NCI-H187 (cell line): ENCODE data around the gene PPP1R3D.
"Not testable (repeated sequence)": the region's sequence is repeated elsewhere in the genome, so short reads cannot be mapped to it uniquely, and the experiment has no call there.

Experiments used
- DNase-seq, 2 experiments: peaks; one replicate each; lab custom pipeline; 2025; lab: John Stamatoyannopoulos, UW

The PPP1R3D gene, protein sequence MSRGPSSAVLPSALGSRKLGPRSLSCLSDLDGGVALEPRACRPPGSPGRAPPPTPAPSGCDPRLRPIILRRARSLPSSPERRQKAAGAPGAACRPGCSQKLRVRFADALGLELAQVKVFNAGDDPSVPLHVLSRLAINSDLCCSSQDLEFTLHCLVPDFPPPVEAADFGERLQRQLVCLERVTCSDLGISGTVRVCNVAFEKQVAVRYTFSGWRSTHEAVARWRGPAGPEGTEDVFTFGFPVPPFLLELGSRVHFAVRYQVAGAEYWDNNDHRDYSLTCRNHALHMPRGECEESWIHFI

GRCh38 chr20:59940129-59940955 is at the start of gene PPP1R3D, which contains the start of gene FAM217B:
PPP1R3D (minus strand) TSS chr20:59940305; CDS start chr20:59939931, 374 bp downstream.
FAM217B (plus strand) TSS chr20:59940389; CDS start chr20:59943944, 3,555 bp downstream.
- peak; percentile 67 to 77 for DNase-seq

GRCh38 chr20:59988141-59988540 is 48.0 kb upstream of the PPP1R3D start:
- no peak for DNase-seq

DNA sequence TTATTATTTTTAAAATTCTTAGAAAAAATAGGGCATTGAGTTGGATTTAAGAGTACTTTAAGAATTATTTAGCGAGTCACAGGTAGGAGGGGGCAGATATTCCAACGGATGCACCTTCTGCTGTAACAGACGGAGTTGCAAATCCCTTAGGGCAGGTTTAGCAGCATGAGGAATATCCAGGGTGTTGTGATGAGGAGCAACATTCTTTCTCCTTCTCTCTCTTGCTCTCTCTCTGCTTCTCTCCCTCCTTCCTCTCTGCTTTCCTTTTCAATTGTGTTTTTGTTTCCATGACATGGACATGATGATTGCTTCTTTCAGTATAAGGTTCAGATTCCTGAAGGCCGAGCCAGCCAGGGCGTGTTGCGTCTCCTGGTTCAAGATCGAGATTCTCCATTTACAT is 47.0 kb upstream of the PPP1R3D start:
- DNase-seq = no peak

DNA sequence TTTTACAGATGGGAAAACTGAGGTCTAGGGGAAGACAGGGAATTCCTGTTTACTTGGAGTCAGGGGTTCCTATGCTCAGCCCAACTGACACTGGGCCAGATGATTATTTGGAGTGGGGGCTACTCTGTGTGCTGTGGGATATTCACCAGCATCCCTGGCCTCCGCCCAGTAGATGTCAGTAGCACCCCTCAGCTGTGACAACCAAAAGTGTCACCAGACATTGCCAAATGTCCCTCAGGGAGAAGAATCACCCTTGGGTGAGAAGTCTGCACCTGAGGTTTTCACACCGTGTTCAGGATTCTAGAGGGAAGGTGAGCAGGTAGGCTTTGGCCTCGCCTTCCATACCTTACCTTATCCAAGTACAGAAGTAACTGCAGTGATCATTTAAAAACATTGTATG is 45.8 kb upstream of the PPP1R3D start:
- no peak for DNase-seq

DNA sequence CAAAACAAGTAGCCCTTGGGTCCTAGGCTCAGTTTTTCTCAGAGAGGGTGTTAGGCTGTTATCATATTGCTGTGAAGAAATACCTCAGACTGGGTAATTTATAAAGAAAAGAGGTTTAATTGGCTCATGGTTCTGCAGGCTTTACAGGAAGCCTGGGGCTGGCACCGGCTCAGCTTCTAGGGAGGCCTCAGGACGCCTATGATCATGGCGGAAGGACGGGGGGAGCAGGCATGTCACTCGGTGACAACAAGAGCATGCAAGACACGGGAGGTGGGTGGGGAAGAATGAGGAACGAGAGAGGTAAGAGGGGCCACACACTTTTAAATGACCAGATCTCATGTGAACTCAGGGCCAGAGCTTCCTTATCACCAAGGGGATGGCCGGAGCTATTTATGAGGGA is 45.1 kb upstream of the PPP1R3D start:
- DNase-seq = no peak

DNA sequence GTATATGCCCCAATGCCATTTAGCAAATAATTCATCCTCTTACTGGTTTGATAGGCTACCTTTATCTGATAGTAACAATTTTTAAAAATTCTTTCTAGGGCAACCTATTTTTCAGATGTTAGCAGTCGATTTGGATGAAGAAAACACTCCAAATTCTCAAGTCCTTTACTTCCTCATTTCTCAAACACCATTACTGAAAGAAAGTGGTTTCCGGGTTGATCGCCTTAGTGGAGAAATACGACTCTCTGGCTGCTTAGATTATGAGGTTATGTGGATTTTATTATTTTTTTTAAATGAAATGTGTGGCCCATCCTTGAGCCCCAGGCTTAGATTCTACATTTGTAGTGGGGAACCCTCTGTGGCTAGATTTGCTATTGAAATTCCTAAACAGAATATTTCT is 44.4 kb upstream of the PPP1R3D start:
- DNase-seq = no peak

DNA sequence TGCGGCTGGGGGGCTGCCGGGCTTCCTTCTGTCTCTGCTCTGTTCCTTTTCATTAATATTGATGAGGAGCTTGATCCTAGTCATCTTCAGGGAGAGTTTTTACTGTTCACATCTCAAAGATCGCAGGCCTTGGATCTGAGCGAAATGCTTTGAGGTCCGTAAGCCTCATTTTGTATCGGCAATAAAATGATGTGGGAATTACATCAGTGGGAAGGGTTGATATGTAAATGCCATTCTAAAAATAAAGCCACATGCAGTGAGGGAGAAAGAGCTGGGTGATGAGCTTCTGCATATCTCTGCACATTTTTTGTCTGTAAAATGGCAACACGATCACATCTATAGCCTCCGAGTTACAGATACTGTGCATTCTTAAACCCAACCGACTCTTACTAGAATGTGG is 43.0 kb upstream of the PPP1R3D start:
- no peak for DNase-seq

DNA sequence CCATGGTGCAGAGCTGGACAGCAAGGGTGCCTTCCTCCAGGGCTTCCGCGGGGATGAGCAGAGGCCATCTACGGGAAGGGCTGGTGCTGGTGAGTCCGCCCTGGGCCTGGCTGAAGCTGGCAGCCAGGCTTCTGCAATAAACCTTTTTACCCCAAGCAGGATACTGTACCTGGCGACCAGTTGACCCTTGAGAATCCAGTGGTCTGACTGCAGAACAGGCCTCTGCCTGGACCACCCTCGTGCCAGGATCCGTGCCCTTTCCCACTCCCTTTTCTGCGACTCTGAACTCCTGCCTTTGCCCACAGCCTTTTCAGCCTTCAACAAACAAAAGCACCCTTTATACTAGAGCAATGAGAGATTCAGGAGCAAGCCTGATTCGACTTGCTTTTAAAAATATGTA is 37.0 kb upstream of the PPP1R3D start:
- no peak for DNase-seq

DNA sequence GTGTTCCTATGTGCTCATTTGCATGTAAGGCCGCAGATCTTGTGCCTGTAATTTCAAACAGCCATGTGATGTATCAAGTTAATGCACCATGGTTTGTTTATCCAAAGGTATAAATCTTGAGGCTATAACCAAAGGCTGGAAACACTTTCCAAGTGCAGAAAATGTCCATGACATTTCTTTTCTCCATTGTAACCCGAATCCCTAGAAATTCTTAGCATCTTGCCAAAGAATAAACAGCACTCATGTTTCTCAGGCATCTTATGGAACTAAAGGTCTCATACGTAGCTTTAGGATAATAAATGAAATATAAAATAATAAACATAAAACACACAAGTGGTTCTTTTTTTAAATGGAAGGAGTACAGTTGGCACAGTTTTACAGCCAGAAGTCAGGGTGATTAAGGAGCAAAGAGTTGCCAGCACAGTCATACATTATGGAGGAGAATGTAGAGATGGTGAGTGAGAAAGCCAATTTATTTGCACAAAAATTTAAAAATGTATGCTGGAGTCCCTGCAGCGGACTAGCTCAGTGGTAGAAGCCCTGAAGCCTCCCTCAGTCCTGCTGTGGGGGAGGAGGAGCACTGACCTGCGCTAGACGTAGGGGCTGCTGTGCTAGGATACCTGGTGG is 36.2 kb upstream of the PPP1R3D start:
- DNase-seq = no peak

GRCh38 chr20:59972037-59972801 is 32.1 kb upstream of the PPP1R3D start:
- DNase-seq = no peak

DNA sequence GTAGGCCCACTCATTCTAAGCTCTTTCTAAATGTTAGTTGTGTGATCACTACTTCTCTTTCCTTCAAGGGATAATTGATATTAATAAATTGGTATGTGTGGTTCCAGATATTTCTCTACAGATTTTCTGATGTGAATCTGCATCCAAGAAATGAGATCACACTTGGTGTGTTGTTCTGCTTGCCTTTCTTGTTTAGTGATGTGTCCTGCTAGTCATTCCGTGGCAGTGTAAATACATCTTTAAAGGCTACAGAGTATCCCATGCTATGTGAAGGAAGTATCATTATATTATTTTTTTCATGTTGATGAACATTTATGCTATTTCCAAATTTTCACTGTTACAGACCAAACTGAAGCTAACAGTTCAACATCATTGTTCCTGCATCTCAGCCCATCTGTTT is 31.3 kb upstream of the PPP1R3D start:
- no peak for DNase-seq

- no peak for DNase-seq
These were observed 26.3 kb upstream of the PPP1R3D start for GRCh38 chr20:59966428-59966827.

- DNase-seq = no peak
These were observed 22.1 kb upstream of the PPP1R3D start for GRCh38 chr20:59962155-59962554.

DNA sequence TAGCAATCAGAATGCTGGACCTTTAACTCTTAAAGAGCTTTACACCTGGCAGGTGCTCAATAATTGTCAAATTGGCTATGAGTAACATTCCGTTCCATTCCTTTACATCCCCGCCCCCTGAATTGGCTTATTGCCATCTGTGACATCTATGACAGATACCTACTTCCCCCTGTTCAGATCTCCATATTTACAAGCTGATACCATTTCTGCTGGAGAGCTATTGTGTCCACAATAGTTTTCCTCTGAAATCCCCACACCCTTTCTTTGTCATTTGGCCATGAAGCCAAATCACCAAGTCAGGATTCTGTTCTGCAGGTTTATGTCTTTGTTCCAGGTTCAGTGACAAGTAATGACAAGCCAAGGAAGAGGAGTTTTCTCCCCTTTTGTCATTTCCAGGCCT is 21.3 kb upstream of the PPP1R3D start:
- DNase-seq = no peak

GRCh38 chr20:59958626-59959025 is 18.5 kb upstream of the PPP1R3D start:
- no peak for DNase-seq

DNA sequence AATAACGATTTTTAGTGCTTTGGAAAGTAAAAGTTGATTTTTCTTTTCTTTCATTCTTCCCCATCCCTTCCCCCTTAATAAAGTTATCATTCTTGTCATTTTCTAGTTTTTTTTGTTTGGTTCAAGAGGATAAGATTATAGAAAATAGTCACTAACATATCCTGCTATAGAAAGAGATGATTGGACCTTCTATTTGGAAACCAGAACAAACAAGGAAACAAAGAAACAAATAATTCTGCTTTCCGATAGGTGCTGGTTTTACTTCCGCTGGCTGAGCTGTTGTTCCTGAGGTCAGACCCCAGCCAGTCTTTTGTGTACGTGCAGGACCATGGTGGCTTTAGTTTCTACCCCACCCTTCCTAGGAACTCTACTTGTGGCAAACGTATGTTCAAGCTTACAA is 18.0 kb upstream of the PPP1R3D start, which contains the start of gene CDH26:
Gene CDH26, plus strand, starts transcription at position 301 of the 400 bp plus-strand sequence. CDS start 304 bp downstream, outside the sequence.
- DNase-seq = no peak

DNA sequence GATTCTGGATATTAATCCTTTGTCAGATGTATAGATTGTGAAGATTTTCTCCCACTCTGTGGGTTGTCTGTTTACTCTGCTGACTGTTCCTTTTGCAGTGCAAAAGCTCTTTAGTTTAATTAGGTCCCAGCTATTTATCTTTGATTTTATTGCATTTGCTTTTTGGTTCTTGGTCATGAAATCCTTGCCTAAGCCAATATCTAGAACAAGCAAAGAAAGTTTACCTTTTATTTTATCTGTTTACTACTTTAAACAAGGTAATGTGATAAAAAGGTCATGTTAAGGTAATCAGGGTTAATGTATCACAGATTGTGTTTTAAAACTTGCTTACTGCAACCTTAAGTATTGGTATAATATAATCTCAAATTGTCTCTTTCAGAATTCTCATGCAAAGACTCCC is 17.5 kb upstream of the PPP1R3D start:
- not testable (repeated sequence) for DNase-seq

DNA sequence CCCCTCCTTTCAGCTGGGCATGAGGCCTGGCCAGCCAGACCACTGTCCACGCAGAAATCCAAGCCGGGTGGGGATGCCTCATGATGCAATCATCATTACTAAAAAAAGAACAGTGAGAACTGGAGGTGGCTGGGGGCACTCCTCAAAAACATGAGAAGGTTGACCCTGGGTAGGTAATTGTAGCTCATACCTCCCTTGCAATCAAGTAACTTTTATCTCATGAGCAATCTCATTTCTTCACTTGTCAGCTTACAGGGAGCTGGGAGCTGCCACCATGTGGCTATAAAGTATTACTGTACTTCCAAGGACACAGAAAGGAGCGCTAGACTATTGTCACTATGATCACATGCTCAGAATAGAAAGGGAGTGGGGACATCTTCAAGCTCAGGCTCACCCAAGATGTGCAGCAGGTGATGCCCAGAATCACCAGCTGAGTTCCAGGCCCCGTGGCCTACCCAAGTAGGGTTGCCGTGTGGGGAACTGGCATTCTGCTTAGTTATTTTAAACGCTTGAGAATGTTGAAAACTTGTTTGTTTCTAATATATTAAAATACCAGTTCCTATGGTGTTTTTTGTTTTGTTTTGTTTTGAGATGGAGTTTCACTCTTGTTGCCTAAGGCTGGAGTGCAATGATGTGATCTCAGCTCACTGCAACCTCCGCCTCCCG is 15.2 kb upstream of the PPP1R3D start:
- DNase-seq = no peak

DNA sequence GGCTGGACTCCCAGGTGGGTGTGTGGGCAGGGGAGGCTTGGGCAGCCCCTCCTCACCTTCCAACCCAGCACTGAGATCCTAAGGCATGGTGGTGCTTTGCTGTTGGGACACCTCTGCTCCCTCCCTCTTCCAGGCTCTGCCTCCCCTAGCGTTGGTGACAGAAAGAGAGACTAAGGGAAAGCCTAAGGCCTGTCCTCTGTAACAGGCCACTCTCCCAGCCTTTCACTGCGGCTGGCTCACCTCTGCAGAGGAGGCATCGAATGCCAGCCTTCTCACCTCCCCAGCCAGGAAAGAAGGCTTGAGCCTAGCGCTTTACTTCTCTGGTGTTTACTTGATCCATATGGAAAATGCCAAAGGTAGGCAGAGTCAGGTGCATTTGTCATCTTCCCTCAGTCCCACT is 14.6 kb upstream of the PPP1R3D start:
- no peak for DNase-seq

DNA sequence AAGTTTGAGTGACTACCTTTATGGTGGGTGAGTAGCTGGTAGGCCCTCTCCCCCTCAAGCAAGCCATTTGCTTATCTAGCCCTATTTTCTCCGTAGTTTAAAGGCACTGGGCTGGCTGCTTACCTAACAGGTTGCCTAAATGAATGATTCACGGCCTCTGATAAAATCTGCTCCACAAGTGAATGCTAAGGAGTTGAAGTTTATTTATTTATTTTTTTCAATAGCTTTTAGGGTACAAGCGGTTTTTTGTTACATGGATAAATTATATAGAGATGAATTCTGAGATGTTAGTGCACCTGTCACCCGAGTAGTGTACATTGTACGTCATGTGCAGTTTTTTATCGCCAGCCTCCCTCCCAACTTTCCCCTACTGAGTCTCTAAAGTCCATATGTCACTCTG is 9.8 kb upstream of the PPP1R3D start:
- no peak for DNase-seq
